ENCODE results near the gene NIP7. TPM values are rescaled to one million over a fixed set of nuclear protein-coding genes. Genes with fewer than 3 reads are reported as not detected.

Gene NIP7
- total RNA-seq, 4 donors from 2014 or later: 9.2 to 13.2 (median 11.0) TPM

- TF ChIP-seq CTCF (IDR thresholded peaks at IDR 0.05; ENCODE audit: low read depth): no peak
Observed at GRCh38 chr16:69325784-69326171, 13.8 kb upstream of the NIP7 start.

GRCh38 chr16:69326172-69326873, 13.2 kb upstream of the NIP7 start:
- no peak for TF ChIP-seq CTCF (IDR thresholded peaks at IDR 0.05; ENCODE audit: low read depth)

- TF ChIP-seq CTCF (IDR thresholded peaks at IDR 0.05; ENCODE audit: low read depth): no peak
Observed at GRCh38 chr16:69327585-69328310, 11.8 kb upstream of the NIP7 start.

GRCh38 chr16:69328854-69329316, 10.7 kb upstream of the NIP7 start:
- no peak for TF ChIP-seq CTCF (IDR thresholded peaks at IDR 0.05; ENCODE audit: low read depth)

- TF ChIP-seq CTCF (IDR thresholded peaks at IDR 0.05; ENCODE audit: low read depth): no peak
Observed at GRCh38 chr16:69329369-69330285, 9.9 kb upstream of the NIP7 start.

- no peak for TF ChIP-seq CTCF (IDR thresholded peaks at IDR 0.05; ENCODE audit: low read depth)
Observed at GRCh38 chr16:69330286-69331109, 9.1 kb upstream of the NIP7 start, which contains the start of gene PDF. Gene PDF (minus strand): TSS chr16:69330588. CDS start chr16:69330570, 18 bp downstream.
